HG02588 (cell line): Measurements from ENCODE around the gene NCKIPSD.

ENCODE experiments used
- ATAC-seq: cut with Tn5 transposase; IDR thresholded peaks from one replicate; pipeline ENCODE4 v1.9.1; 2021; ENCODE audit warnings: mild to moderate bottlenecking, moderate library complexity; ENCODE audit not compliant: unreplicated experiment

The NCKIPSD gene

GRCh38 chr3:48628277-48629017 lies 57.3 kb downstream of the NCKIPSD start:
- ATAC-seq: no peak

DNA sequence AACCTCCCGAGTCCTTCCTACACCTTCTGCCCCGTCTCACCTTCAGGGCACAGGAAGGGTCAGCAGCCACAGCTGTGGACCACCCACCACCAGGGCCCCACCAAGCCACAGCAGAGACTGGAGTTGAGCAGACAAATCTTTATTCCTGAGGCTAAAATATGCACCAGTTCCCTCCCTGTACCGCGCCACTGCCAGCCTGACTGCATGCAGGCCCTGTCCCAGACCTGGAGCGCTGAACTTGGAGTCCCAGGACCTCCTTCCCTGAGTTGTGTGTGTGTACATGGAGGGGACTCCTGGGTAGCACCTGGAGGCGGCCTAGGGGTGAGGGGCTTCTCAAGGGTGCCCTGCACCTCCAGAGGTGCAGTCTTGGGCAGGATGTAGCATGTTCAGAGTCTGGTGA lies 60.1 kb downstream of the NCKIPSD start:
- ATAC-seq: no peak

- no peak for ATAC-seq
These were observed 60.9 kb downstream of the NCKIPSD start for GRCh38 chr3:48624767-48625166.

GRCh38 chr3:48623851-48624547 lies 61.7 kb downstream of the NCKIPSD start:
- ATAC-seq: no peak
